A673 (cell line): ENCODE data around the gene FAM180A. TPM values are rescaled to one million over a fixed set of nuclear protein-coding genes. Genes with fewer than 3 reads are reported as not detected.

Experiments used
- BruUV-seq: library from RNA; stranded (reverse); fragments of 400-500 nt; replicated peaks from 2 replicates; lab custom pipeline; 2021; lab: Mats Ljungman, UMichigan
- CTCF ChIA-PET: fragments of 300-600 bp; sonication (Branson Sonifier 250); formaldehyde crosslinking; loops from one replicate; lab custom pipeline; 2022; ENCODE audit warnings: antibody characterized with exemption; lab: Charles Lee
- POLR2A ChIA-PET: fragments of 300-600 bp; sonication (Branson Sonifier 250); formaldehyde crosslinking; loops from one replicate; lab custom pipeline; 2022; ENCODE audit warnings: antibody characterized with exemption; ENCODE audit not compliant: low non-redundant PET; lab: Charles Lee
- DNase-seq: peaks from one replicate; pipeline ENCODE4 v3.0.0-alpha.2; 2015; ENCODE audit warnings: low spot score
- H3K27ac ChIP-seq: fragments of 200-600 bp; sonication (generic); 2 replicates; pipeline ENCODE4 v1.5.1; 2016; ENCODE audit warnings: mixed run types, low read depth, mild to moderate bottlenecking, mixed read lengths, antibody characterized with exemption, low read length; ENCODE audit not compliant: poor library complexity, severe bottlenecking
- H3K27me3 ChIP-seq: fragments of 200-600 bp; sonication (generic); replicated peaks from 2 replicates; pipeline ENCODE4 v1.6.1; 2017; ENCODE audit warnings: mixed run types, low read depth, mild to moderate bottlenecking, mixed read lengths, antibody characterized with exemption, low read length; ENCODE audit not compliant: insufficient read depth, poor library complexity
- H3K36me3 ChIP-seq: fragments of 200-600 bp; sonication (generic); 2 replicates; pipeline ENCODE4 v1.6.1; 2016; ENCODE audit warnings: mixed run types, mild to moderate bottlenecking, mixed read lengths, antibody characterized with exemption, low read length; ENCODE audit not compliant: insufficient read depth, poor library complexity, severe bottlenecking
- H3K4me1 ChIP-seq: fragments of 200-600 bp; sonication (generic); 2 replicates; pipeline ENCODE4 v1.6.1; 2017; ENCODE audit warnings: mixed run types, mild to moderate bottlenecking, mixed read lengths, antibody characterized with exemption, low read length; ENCODE audit not compliant: insufficient read depth, poor library complexity, severe bottlenecking
- H3K4me3 ChIP-seq: fragments of 200-600 bp; sonication (generic); 2 replicates; pipeline ENCODE4 v1.5.1; 2016; ENCODE audit warnings: low read depth, mixed run types, mild to moderate bottlenecking, mixed read lengths, low read length; ENCODE audit not compliant: poor library complexity, severe bottlenecking
- H3K9me3 ChIP-seq: fragments of 200-600 bp; sonication (generic); 2 replicates; pipeline ENCODE4 v1.6.1; 2016; ENCODE audit warnings: mixed run types, low read depth, mild to moderate bottlenecking, mixed read lengths, antibody characterized with exemption, low read length; ENCODE audit not compliant: poor library complexity, severe bottlenecking
- EZH2 ChIP-seq: fragments of 200-600 bp; sonication (generic); IDR thresholded peaks from 2 replicates; pipeline ENCODE4 v1.6.1; 2017; ENCODE audit warnings: borderline replicate concordance, low read depth, mild to moderate bottlenecking, mixed read lengths, antibody characterized with exemption, low read length; ENCODE audit not compliant: poor library complexity, severe bottlenecking
- intact Hi-C: fragments of 100-400 bp; cut with micrococcal nuclease; formaldehyde crosslinking; loops from one replicate; pipeline ENCODE4 v1.10.0; 2022; ENCODE audit not compliant: unreplicated experiment
- total RNA-seq: library from RNA; stranded (reverse); gene quantifications from 2 replicates; pipeline ENCODE4 v1.2.3, GENCODE V29; 2021
- TF ChIP-seq, protein P1 (sequence below): fragments of 300-800, 200-600 bp; sonication (generic); conservative IDR thresholded peaks from 2 replicates; pipeline ENCODE4 v1.5.1; 2017; ENCODE audit warnings: low read depth, mild to moderate bottlenecking, antibody characterized with exemption, low read length, moderate library complexity, mixed read lengths

FAM180A gene
- total RNA-seq, 1 experiment from 2014 or later = not detected

DNA sequence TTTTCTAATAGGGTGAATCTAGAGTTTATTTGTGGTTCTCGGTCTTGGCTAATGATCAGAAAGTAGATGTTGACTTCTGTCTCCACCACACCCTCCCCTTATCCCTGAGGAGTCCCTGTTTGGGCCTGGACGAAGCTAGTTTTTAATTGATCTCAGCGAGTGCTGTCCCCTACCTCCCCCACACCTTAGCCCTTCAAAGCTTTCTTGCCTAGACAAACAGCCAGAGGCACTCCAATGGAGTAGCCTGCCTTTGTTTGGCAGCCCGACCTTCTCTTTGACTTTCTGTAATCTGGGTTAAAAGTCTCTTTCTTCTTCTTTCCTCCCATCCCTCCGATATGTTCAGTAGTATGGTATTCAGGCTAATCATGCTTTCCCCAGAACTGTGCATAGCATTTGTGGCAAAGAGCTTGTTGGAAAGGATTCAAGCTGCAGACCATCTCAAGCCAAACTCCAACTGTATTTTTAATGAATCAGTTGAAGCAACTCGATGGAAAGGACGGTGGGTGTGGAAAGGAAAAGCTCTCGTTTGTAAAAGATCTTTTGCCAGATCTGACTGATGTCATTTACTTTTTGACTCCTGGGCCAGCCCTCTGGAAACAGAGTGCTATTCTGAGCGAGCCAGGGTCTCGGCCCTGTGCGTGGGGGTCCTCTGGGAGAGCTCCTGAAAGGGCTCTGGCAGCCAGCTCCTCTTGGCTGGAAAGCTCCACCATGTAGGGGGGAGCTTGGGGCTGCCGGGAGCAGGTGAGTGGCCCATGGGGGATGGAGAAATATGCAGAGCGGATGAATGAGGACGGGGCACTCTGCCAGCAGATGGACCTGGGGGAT lies 4.5 kb downstream of the FAM180A start:
- peaks cover 60% of the 10 kb centered on the region for H3K27me3 ChIP-seq
- H3K9me3 ChIP-seq = no peaks in the 10 kb centered on the region
- intact Hi-C loops = no loop called here
- ChIA-PET CTCF (no interaction called here), POLR2A (no interaction called here)
- DNase-seq = no peak
- no peak overlapping the region for H3K4me3 ChIP-seq
- H3K4me1 ChIP-seq = no peaks in the 10 kb centered on the region
- BruUV-seq = no TSS peak
- H3K36me3 ChIP-seq = no peaks in the 10 kb centered on the region
- no peak overlapping the region for H3K27ac ChIP-seq
- TF ChIP-seq, protein P1, sequence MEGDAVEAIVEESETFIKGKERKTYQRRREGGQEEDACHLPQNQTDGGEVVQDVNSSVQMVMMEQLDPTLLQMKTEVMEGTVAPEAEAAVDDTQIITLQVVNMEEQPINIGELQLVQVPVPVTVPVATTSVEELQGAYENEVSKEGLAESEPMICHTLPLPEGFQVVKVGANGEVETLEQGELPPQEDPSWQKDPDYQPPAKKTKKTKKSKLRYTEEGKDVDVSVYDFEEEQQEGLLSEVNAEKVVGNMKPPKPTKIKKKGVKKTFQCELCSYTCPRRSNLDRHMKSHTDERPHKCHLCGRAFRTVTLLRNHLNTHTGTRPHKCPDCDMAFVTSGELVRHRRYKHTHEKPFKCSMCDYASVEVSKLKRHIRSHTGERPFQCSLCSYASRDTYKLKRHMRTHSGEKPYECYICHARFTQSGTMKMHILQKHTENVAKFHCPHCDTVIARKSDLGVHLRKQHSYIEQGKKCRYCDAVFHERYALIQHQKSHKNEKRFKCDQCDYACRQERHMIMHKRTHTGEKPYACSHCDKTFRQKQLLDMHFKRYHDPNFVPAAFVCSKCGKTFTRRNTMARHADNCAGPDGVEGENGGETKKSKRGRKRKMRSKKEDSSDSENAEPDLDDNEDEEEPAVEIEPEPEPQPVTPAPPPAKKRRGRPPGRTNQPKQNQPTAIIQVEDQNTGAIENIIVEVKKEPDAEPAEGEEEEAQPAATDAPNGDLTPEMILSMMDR = no peak
- no peak for TF ChIP-seq EZH2

DNA sequence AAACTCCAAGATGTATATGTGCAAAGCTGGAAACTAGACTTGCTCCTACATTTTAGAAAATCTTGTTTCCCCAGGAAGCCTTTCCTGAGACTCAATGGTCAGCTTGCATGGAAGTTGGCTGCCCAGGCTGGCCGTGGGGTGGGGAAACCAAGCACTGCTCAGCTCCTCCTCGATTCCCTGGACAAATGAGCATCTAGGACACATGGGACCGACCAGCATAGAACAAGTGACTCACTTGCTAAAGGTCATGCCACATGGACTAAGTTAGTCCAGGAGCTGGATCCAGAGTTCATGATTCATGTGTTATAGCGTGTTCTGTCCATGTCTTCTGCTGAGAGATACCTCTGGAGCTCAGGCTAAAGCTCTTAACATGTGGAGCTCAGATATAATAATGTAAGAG lies 6.2 kb downstream of the FAM180A start:
- H3K27me3 ChIP-seq = peaks cover 52% of the 10 kb centered on the region
- H3K4me3 ChIP-seq = no peak overlapping the region
- ChIA-PET POLR2A (no interaction called here), CTCF (no interaction called here)
- no peaks in the 10 kb centered on the region for H3K36me3 ChIP-seq
- no peak for DNase-seq
- no peaks in the 10 kb centered on the region for H3K4me1 ChIP-seq
- no peak for TF ChIP-seq EZH2
- TF ChIP-seq, protein P1 = no peak
- no TSS peak for BruUV-seq
- no peaks in the 10 kb centered on the region for H3K9me3 ChIP-seq
- no peak overlapping the region for H3K27ac ChIP-seq
- intact Hi-C loops = no loop called here

DNA sequence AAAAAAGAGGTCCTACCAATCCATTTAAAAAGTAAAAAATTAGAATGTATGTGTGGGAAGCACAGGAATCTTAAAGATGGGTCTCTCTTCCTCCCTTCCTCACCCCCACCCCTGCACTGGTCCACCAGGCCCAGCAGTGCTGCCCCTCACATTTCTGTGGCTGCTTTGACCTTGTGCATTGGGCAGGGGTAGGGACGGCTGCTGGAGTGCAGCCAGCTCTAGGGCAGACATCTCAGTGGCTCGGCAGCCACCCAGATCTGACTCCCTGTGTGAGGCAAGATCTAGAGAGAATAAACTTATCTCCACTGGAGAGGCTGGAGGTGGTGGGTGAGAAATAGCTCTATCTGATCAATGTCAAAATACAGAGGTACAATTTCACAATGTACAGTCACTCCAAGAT lies 6.7 kb downstream of the FAM180A start:
- H3K36me3 ChIP-seq = no peaks in the 10 kb centered on the region
- ChIA-PET CTCF (no interaction called here), POLR2A (no interaction called here)
- DNase-seq = no peak
- no peaks in the 10 kb centered on the region for H3K9me3 ChIP-seq
- no peak for TF ChIP-seq EZH2
- TF ChIP-seq, protein P1 = no peak
- intact Hi-C loops = no loop called here
- no TSS peak for BruUV-seq
- no peak overlapping the region for H3K27ac ChIP-seq
- H3K27me3 ChIP-seq = peaks cover 52% of the 10 kb centered on the region
- H3K4me1 ChIP-seq = no peaks in the 10 kb centered on the region
- H3K4me3 ChIP-seq = no peak overlapping the region
